Testis (tissue), 2 donors: ENCODE measurements around the gene TM9SF4.

Experiments
- CTCF ChIP-seq, 3 experiments: fragments of 450-650 bp in 2 of 3; fragments of 200-600 bp in 1 of 3; sonication (generic) in 1 of 3; IDR thresholded peaks; one replicate each; pipeline ENCODE4 v1.5.1; 2016 to 2019; ENCODE audit warnings: antibody characterized with exemption in 3 of 3, mild to moderate bottlenecking in 2 of 3, moderate library complexity in 1 of 3
- POLR2A ChIP-seq: fragments of 450-650 bp; IDR thresholded peaks from one replicate; pipeline ENCODE4 v1.6.1; 2017; ENCODE audit warnings: antibody characterized with exemption, mild to moderate bottlenecking, moderate library complexity

DNA sequence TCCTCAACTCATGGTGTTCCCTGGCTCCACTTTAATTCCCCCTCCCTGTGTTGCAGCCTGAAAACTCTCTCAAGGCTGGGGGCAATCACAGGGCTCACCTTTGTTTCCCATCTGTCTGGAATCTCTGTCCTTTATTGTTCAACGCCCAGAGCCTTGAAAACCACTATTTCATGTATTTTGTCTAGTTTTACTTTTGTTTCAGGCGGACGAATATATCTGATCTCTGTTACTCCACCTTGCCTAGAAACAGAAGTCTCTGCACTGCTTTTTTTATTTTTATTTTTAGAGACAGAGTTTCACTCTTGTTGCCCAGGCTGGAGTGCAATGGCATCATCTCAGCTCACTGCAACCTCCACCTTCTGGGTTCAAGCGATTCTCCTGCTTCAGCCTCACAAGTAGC is 70.4 kb downstream of the TM9SF4 start:
- TF ChIP-seq CTCF (IDR thresholded peaks at IDR 0.05), result no peak
- TF ChIP-seq POLR2A, result no peak
